OCI-LY7 (cell line): Measurements from ENCODE around the gene BRMS1. TPM values are rescaled to one million over a fixed set of nuclear protein-coding genes. Genes with fewer than 3 reads are reported as not detected.
"Not testable (repeated sequence)": the region's sequence is repeated elsewhere in the genome, so short reads cannot be mapped to it uniquely, and the experiment has no call there.

Experiments used
- BruUV-seq: library from RNA; stranded (reverse); fragments of 400-500 nt; replicated peaks from 2 replicates; lab custom pipeline; 2021; lab: Mats Ljungman, UMichigan
- CTCF ChIA-PET: fragments of 300-600 bp; sonication (Branson Sonifier 250); formaldehyde crosslinking; loops from one replicate; lab custom pipeline; 2022; ENCODE audit warnings: antibody characterized with exemption; ENCODE audit not compliant: unreplicated experiment; lab: Charles Lee
- POLR2A ChIA-PET: fragments of 300-600 bp; sonication (Branson Sonifier 250); formaldehyde crosslinking; loops from one replicate; lab custom pipeline; 2022; ENCODE audit warnings: antibody characterized with exemption; lab: Charles Lee
- DNase-seq: peaks from one replicate; pipeline ENCODE4 v3.0.0-alpha.2; 2015; ENCODE audit warnings: low spot score
- H2AFZ ChIP-seq: fragments of 200-600 bp; sonication (generic), shearing (Covaris generic); 2 replicates; pipeline ENCODE4 v1.6.1; 2014; ENCODE audit warnings: mild to moderate bottlenecking, antibody characterized with exemption, low read length, moderate library complexity
- H3K27ac ChIP-seq: fragments of 200-600 bp; sonication (generic); 2 replicates; pipeline ENCODE4 v1.5.1; 2014; ENCODE audit warnings: mixed run types, low read depth, mild to moderate bottlenecking, moderate library complexity, low read length, inconsistent platforms; ENCODE audit not compliant: poor library complexity, severe bottlenecking
- H3K36me3 ChIP-seq: fragments of 200-600 bp; sonication (generic); 2 replicates; pipeline ENCODE4 v1.6.1; 2014; ENCODE audit warnings: mild to moderate bottlenecking, antibody characterized with exemption, low read length, moderate library complexity, mixed read lengths; ENCODE audit not compliant: insufficient read depth
- H3K4me1 ChIP-seq: fragments of 200-600 bp; sonication (generic); 2 replicates; pipeline ENCODE4 v1.5.1; 2014; ENCODE audit warnings: mild to moderate bottlenecking, low read length; ENCODE audit not compliant: insufficient read depth, poor library complexity, severe bottlenecking
- H3K4me2 ChIP-seq: fragments of 200-600 bp; sonication (generic); 2 replicates; pipeline ENCODE4 v1.6.1; 2014; ENCODE audit warnings: mild to moderate bottlenecking, low read length
- H3K4me3 ChIP-seq: fragments of 200-600 bp; sonication (generic); 2 replicates; pipeline ENCODE4 v1.5.1; 2014; ENCODE audit warnings: mild to moderate bottlenecking, low read depth, low read length; ENCODE audit not compliant: poor library complexity, severe bottlenecking
- H3K79me2 ChIP-seq: fragments of 200-600 bp; sonication (generic); 2 replicates; pipeline ENCODE4 v1.6.1; 2016; ENCODE audit warnings: low read depth, mild to moderate bottlenecking, low read length, moderate library complexity, mixed read lengths; ENCODE audit not compliant: insufficient read depth
- H3K9me2 ChIP-seq: fragments of 200-600 bp; sonication (generic); 2 replicates; pipeline ENCODE4 v1.6.1; 2016; ENCODE audit warnings: mild to moderate bottlenecking, low read length, mixed read lengths; ENCODE audit not compliant: insufficient read depth
- H3K9me3 ChIP-seq: fragments of 200-600 bp; sonication (generic); 2 replicates; pipeline ENCODE4 v1.6.1; 2014; ENCODE audit warnings: mild to moderate bottlenecking, mixed run types, low read length, mixed read lengths
- H4K20me1 ChIP-seq: fragments of 200-600 bp; sonication (generic); 2 replicates; pipeline ENCODE4 v1.6.1; 2014; ENCODE audit warnings: mild to moderate bottlenecking, antibody characterized with exemption, low read length, moderate library complexity, mixed read lengths; ENCODE audit not compliant: insufficient read depth
- EZH2phosphoT487 ChIP-seq: fragments of 200-600 bp; sonication (generic); IDR thresholded peaks from 2 replicates; pipeline ENCODE4 v1.6.1; 2018; ENCODE audit warnings: low read depth, borderline replicate concordance, mild to moderate bottlenecking, mixed run types, antibody characterized with exemption, low read length, moderate library complexity, mixed read lengths
- intact Hi-C: fragments of 100-400 bp; cut with micrococcal nuclease; formaldehyde crosslinking; loops from one replicate; pipeline ENCODE4 v1.10.0; 2022; ENCODE audit not compliant: unreplicated experiment
- total RNA-seq, 2 experiments: library from RNA; depleted of rRNA in 1 of 2; stranded (reverse); fragments of >200 nt in 1 of 2; shearing (Covaris generic) in 1 of 2; gene quantifications; 2 replicates each; pipeline ENCODE4 v1.2.3, GENCODE V29; 2014 to 2022
- TF ChIP-seq, protein P1 (sequence below): fragments of 200-600 bp; sonication (generic); conservative IDR thresholded peaks from 2 replicates; pipeline ENCODE4 v1.5.1; 2014; ENCODE audit warnings: mild to moderate bottlenecking, antibody characterized with exemption, low read length, moderate library complexity, mixed read lengths

BRMS1 gene
- total RNA-seq, 2 experiments from 2014 or later: 43.1 to 43.8 TPM

GRCh38 chr11:66386171-66387069, 41.5 kb upstream of the BRMS1 start:
- BruUV-seq: no TSS peak
- no peaks in the 10 kb centered on the region for H3K9me2 ChIP-seq

GRCh38 chr11:66384316-66384715, 39.4 kb upstream of the BRMS1 start:
- peaks cover 20% of the 10 kb centered on the region for H3K4me1 ChIP-seq
- H3K27ac ChIP-seq, H4K20me1 ChIP-seq, H3K9me2 ChIP-seq, intact Hi-C loops, H3K4me2 ChIP-seq, BruUV-seq, H3K4me3 ChIP-seq, H2AFZ ChIP-seq, H3K79me2 ChIP-seq, H3K9me3 ChIP-seq, CTCF ChIA-PET, H3K36me3 ChIP-seq, DNase-seq: not testable (repeated sequence)
- POLR2A ChIA-PET: interaction anchor here (1.1 kb wide), 1 partner anchor 11 kb away, joined by 3 read pairs; no protein-coding TSS in a partner anchor

More at GRCh38 chr11:66386171-66387069, 41.5 kb upstream of the BRMS1 start:
- TF ChIP-seq, protein P1, sequence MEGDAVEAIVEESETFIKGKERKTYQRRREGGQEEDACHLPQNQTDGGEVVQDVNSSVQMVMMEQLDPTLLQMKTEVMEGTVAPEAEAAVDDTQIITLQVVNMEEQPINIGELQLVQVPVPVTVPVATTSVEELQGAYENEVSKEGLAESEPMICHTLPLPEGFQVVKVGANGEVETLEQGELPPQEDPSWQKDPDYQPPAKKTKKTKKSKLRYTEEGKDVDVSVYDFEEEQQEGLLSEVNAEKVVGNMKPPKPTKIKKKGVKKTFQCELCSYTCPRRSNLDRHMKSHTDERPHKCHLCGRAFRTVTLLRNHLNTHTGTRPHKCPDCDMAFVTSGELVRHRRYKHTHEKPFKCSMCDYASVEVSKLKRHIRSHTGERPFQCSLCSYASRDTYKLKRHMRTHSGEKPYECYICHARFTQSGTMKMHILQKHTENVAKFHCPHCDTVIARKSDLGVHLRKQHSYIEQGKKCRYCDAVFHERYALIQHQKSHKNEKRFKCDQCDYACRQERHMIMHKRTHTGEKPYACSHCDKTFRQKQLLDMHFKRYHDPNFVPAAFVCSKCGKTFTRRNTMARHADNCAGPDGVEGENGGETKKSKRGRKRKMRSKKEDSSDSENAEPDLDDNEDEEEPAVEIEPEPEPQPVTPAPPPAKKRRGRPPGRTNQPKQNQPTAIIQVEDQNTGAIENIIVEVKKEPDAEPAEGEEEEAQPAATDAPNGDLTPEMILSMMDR: peak; percentile 97
- TF ChIP-seq EZH2phosphoT487: no peak
- DNase-seq: peak; percentile 91
- H3K4me1 ChIP-seq: peaks cover 24% of the 10 kb centered on the region
- peak overlapping the region; percentile 67 for H3K4me2 ChIP-seq
- peak overlapping the region; percentile 42 for H3K4me3 ChIP-seq
- intact Hi-C loops: loop anchor here (1.0 to 2.0 kb wide), 3 partner anchors 14 to 44 kb away; no protein-coding TSS in a partner anchor
- POLR2A ChIA-PET: interaction anchor here (0.6 to 1.4 kb wide), 6 partner anchors 9 to 619 kb away, joined by 3 to 8 read pairs (median 4); partner anchors contain the start of genes MRPL11 and SLC29A2
- H3K9me3 ChIP-seq: no peaks in the 10 kb centered on the region
- peak overlapping the region; percentile 89 for H2AFZ ChIP-seq
- H3K79me2 ChIP-seq: no peaks in the 10 kb centered on the region
- H3K27ac ChIP-seq: no peak overlapping the region
- CTCF ChIA-PET: interaction anchor here (0.8 to 1.5 kb wide), 6 partner anchors 10 to 74 kb away, joined by 3 to 7 read pairs (median 4); partner anchors contain the start of genes MRPL11 and SLC29A2
- no peaks in the 10 kb centered on the region for H3K36me3 ChIP-seq
- no peaks in the 10 kb centered on the region for H4K20me1 ChIP-seq

DNA sequence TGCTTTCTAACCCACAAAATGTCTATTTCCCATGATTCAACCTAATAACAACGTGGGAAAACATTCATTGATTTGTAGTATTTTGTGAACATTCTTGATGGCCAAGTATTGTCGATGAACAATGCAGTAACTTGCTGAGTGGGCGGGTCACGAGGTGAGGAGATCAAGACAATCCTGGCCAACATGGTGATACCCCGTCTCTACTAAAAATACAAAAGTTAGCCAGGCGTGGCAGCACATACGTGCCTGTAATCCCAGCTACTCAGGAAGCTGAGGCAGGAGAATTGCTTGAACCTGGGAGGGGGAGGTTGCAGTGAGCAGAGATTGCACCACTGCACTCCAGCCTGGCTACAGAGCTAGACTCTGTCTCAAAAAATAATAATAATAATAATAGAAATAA, 35.4 kb upstream of the BRMS1 start:
- H3K36me3 ChIP-seq, BruUV-seq, CTCF ChIA-PET, H3K4me1 ChIP-seq, H3K4me3 ChIP-seq, DNase-seq, H3K27ac ChIP-seq, H3K79me2 ChIP-seq, H4K20me1 ChIP-seq, H2AFZ ChIP-seq, H3K9me3 ChIP-seq, H3K9me2 ChIP-seq, intact Hi-C loops: not testable (repeated sequence)
- peak overlapping the region; percentile 17; the same call in 1 of the 2 replicates for H3K4me2 ChIP-seq
- POLR2A ChIA-PET: interaction anchor here (0.6 to 0.8 kb wide), 4 partner anchors 9 to 447 kb away, joined by 3 read pairs; no protein-coding TSS in a partner anchor

- H3K9me3 ChIP-seq, CTCF ChIA-PET, H3K4me2 ChIP-seq, H4K20me1 ChIP-seq, DNase-seq, H3K27ac ChIP-seq, H3K4me3 ChIP-seq, BruUV-seq, H3K9me2 ChIP-seq: not testable (repeated sequence)
- POLR2A ChIA-PET: interaction anchor here (0.6 to 1.3 kb wide), 2 partner anchors 11 to 225 kb away, joined by 3 to 4 read pairs; no protein-coding TSS in a partner anchor
- peaks cover 22% of the 10 kb centered on the region for H3K4me1 ChIP-seq
- H3K79me2 ChIP-seq: peaks cover 17% of the 10 kb centered on the region
- H3K36me3 ChIP-seq: peaks cover 16% of the 10 kb centered on the region
- intact Hi-C loops: loop anchor here (2.0 kb wide), 1 partner anchor 13 kb away; no protein-coding TSS in a partner anchor
- H2AFZ ChIP-seq: peak overlapping the region; percentile 23; the same call in 1 of the 2 replicates
Observed at GRCh38 chr11:66373690-66374287, 28.9 kb upstream of the BRMS1 start.
